ENCODE data around the gene MORC3. TPM values are rescaled to one million over a fixed set of nuclear protein-coding genes. Genes with fewer than 3 reads are reported as not detected.
"Not testable (repeated sequence)": the region's sequence is repeated elsewhere in the genome, so short reads cannot be mapped to it uniquely, and the experiment has no call there.

The MORC3 gene, protein sequence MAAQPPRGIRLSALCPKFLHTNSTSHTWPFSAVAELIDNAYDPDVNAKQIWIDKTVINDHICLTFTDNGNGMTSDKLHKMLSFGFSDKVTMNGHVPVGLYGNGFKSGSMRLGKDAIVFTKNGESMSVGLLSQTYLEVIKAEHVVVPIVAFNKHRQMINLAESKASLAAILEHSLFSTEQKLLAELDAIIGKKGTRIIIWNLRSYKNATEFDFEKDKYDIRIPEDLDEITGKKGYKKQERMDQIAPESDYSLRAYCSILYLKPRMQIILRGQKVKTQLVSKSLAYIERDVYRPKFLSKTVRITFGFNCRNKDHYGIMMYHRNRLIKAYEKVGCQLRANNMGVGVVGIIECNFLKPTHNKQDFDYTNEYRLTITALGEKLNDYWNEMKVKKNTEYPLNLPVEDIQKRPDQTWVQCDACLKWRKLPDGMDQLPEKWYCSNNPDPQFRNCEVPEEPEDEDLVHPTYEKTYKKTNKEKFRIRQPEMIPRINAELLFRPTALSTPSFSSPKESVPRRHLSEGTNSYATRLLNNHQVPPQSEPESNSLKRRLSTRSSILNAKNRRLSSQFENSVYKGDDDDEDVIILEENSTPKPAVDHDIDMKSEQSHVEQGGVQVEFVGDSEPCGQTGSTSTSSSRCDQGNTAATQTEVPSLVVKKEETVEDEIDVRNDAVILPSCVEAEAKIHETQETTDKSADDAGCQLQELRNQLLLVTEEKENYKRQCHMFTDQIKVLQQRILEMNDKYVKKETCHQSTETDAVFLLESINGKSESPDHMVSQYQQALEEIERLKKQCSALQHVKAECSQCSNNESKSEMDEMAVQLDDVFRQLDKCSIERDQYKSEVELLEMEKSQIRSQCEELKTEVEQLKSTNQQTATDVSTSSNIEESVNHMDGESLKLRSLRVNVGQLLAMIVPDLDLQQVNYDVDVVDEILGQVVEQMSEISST
- total RNA-seq (2021; ENCODE audit: unreplicated experiment) (19.8 TPM), Bru-seq, nascent RNA (percentile 80 among the genes with signal in this experiment), BruChase-seq, experiment 1, labeled RNA remaining after a 6-hour chase (percentile 77 among the genes with signal in this experiment), BruChase-seq, experiment 2, labeled RNA remaining after a 2-hour chase (percentile 81 among the genes with signal in this experiment)
- polyA plus RNA-seq (2012), result 9.4 and 12.0 TPM in 2 replicates
- long read RNA-seq, full-length matches to known transcripts, result 14 of 22 reads
- long read RNA-seq, partial matches to known transcripts, result 2 of 22 reads
- long read RNA-seq, other reads (novel, unspliced or antisense), result 6 of 22 reads

DNA sequence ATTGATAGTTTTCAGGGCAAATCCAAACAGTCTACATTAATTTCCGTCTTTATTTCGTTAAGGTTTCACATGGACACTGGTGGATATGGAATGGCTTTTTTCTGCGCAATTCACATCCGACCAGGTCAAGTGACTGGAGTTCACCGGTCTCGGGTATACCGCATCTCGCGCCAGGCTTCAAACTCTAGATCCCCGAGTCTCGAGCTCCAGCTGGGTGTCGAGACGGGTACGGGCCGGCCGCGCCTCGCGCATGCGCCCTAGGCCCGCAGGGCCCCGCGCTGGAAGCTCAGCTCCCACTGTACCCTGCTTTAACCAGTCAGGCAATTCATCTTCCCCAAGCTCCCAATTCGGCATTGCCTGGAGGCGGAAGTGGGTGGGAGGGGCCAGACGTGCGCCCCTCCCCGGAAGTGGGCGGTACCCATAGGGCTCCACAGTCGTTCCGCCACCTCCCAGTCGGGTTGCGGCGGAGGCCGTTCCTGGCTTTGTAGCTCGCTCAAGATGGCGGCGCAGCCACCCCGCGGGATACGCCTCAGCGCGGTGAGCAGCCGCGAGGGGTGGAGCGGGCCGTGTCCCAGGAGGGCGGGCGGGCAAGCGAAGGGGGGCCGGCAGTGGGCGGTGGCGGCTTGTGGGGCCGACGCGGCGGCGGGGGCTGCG is at the start of gene MORC3:
MORC3 (plus strand) TSS at position 431 of the 654 bp plus-strand sequence; CDS start at position 499, 68 bp downstream.
- Histone ChIP-seq H3K27me3 (ENCODE audit: insufficient read depth, low read length) (no peaks in the 10 kb centered on the region), H3K9me3 (ENCODE audit: control insufficient read depth in 1 of 2, insufficient read depth in 1 of 2, low read depth in 1 of 2, low read length in 2 of 2) (no peaks in the 10 kb centered on the region), H3K36me3 (ENCODE audit: control insufficient read depth in 1 of 2, insufficient read depth in 2 of 2, low read length in 2 of 2) (no peaks in the 10 kb centered on the region), H3K4me3 (replicated peaks in 1 of 2; ENCODE audit: low read depth in 1 of 2, low read length in 2 of 2) (peak within 1 kb of the TSS; percentile 77 to 89), H3K27ac (ENCODE audit: low read depth, low read length) (peak within 1 kb of the TSS; percentile 91), H3K4me2 (ENCODE audit: low read length) (peak within 1 kb of the TSS; percentile 94), H2AFZ (ENCODE audit: low read depth, low read length, poor library complexity, severe bottlenecking) (peak within 1 kb of the TSS; percentile 77), H3K4me1 (ENCODE audit: control insufficient read depth in 1 of 2, insufficient read depth in 2 of 2, low read length in 2 of 2) (peaks cover 15 to 28% of the 10 kb centered on the region in 2 experiments), H3K9ac (ENCODE audit: low read length) (peak within 1 kb of the TSS; percentile 82), H3K79me2 (ENCODE audit: insufficient read depth, low read length) (peaks cover 46% of the 10 kb centered on the region), H3K9me2 (ENCODE audit: insufficient read depth) (no peaks in the 10 kb centered on the region), H4K20me1 (ENCODE audit: insufficient read depth) (no peaks in the 10 kb centered on the region)
- intact Hi-C loops (cut with micrococcal nuclease), result no loop called here
- TF ChIP-seq POLR2A (IDR thresholded peaks at IDR 0.05; ENCODE audit: borderline replicate concordance, extremely low read depth, insufficient read depth, insufficient read length), result peak; percentile 77
- TF ChIP-seq YY1 (IDR thresholded peaks at IDR 0.05; ENCODE audit: extremely low read depth, insufficient replicate concordance, low read depth, low read length), result peak; percentile 90
- TF ChIP-seq EGR1 (IDR thresholded peaks at IDR 0.05; ENCODE audit: low read depth), result peak; percentile 30; the same call in 1 of the 2 replicates
- no peak for TF ChIP-seq RAD21 (IDR thresholded peaks at IDR 0.05; ENCODE audit: low read depth)
- TF ChIP-seq CBX3 (IDR thresholded peaks at IDR 0.05; ENCODE audit: low read depth), result 0 out of 2 replicates have a peak, but pooled peaks have one; percentile 4
- TF ChIP-seq, protein P1, sequence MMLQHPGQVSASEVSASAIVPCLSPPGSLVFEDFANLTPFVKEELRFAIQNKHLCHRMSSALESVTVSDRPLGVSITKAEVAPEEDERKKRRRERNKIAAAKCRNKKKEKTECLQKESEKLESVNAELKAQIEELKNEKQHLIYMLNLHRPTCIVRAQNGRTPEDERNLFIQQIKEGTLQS (IDR thresholded peaks at IDR 0.05), result no peak
- TF ChIP-seq SP1 (IDR thresholded peaks at IDR 0.05; ENCODE audit: low read depth), result peak; percentile 83
- peak; percentile 78 for TF ChIP-seq SIN3A (IDR thresholded peaks at IDR 0.05; ENCODE audit: low read depth)
- peak; percentile 73 for TF ChIP-seq TCF7L2 (IDR thresholded peaks at IDR 0.05; ENCODE audit: borderline replicate concordance, extremely low read depth, insufficient read depth, insufficient read length)
- peak; percentile 89 for TF ChIP-seq POLR2AphosphoS5 (IDR thresholded peaks at IDR 0.05; ENCODE audit: low read depth, low read length)
- peak; percentile 90 for TF ChIP-seq SRF (IDR thresholded peaks at IDR 0.05; ENCODE audit: low read depth)
- no peak for TF ChIP-seq JUND (IDR thresholded peaks at IDR 0.05)
- peak; percentile 81 for TF ChIP-seq ELF1 (IDR thresholded peaks at IDR 0.05; ENCODE audit: borderline replicate concordance, low read depth)
- TF ChIP-seq, protein P2, sequence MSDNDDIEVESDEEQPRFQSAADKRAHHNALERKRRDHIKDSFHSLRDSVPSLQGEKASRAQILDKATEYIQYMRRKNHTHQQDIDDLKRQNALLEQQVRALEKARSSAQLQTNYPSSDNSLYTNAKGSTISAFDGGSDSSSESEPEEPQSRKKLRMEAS (IDR thresholded peaks at IDR 0.05), result peak; percentile 86
- BruUV-seq (replicated peaks), result no TSS peak
- ChIA-PET RAD21 (ENCODE audit: low non-redundant PET in 1 of 2, low total read pairs in 2 of 2, uncharacterized antibody in 2 of 2, unreplicated experiment in 2 of 2) (interaction anchor here in 1 of 2 experiments (0.6 to 0.7 kb wide), 2 partner anchors 181 to 1972 kb away, joined by 3 to 5 read pairs; no protein-coding TSS in a partner anchor), CTCF (interaction anchor here (1.2 to 1.8 kb wide), 3 partner anchors 10 to 168 kb away, joined by 6 to 9 read pairs (median 7); no protein-coding TSS in a partner anchor), POLR2A (interaction anchor here (0.7 to 1.7 kb wide), 11 partner anchors 9 to 179 kb away, joined by 3 to 8 read pairs (median 4); no protein-coding TSS in a partner anchor)
- peak; percentile 92 for ATAC-seq
- DNase-seq (ENCODE audit: low read depth, low spot score), result peak; percentile 96

DNA sequence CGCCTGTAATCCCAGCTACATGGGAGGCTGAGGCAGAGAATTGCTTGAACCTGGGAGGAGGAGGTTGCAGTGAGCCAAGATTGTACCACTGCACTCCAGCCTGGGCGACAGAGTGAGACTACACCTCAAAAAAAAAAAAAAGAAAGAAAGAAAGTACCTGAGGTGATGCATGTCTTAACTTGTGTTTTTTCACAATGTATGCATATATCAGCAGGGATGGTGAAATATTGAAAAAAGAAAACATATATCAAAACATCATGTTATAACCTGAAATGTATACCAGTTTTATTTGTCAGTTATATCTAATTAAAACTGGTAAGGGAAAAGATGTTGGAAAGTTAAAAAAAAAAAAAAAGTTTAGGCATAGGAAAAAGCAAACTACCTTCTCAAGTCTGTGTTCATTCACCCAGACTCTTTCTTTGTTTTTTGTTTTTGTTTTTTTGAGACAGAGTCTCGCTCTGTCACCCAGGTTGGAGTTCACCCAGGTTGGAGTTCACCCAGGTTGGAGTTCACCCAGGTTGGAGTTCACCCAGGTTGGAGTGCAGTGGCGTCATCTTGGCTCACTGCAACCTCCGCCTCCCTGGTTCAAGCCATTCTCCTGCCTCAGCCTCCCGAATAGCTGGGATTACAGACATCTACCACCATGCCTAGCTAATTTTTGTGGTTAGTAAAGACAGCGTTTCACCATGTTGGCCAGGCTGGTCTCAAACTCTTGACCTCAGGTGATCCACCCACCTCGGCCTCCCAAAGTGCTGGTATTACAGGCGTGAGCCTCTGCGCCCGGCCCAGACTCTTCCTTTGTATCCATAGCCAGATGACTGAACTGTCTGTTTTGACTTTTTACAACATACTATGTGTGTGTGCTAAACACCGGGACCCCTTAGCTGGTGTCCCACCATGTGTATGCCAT is 49.0 kb upstream of the MORC3 start:
- BruUV-seq (replicated peaks); H3K9me3 ChIP-seq (ENCODE audit: control insufficient read depth in 1 of 2, insufficient read depth in 1 of 2, low read depth in 1 of 2, low read length in 2 of 2); H3K36me3 ChIP-seq (ENCODE audit: control insufficient read depth in 1 of 2, insufficient read depth in 2 of 2, low read length in 2 of 2); RAD21 ChIA-PET (ENCODE audit: low non-redundant PET in 1 of 2, low total read pairs in 2 of 2, uncharacterized antibody in 2 of 2, unreplicated experiment in 2 of 2); H3K4me1 ChIP-seq (ENCODE audit: control insufficient read depth in 1 of 2, insufficient read depth in 2 of 2, low read length in 2 of 2); H4K20me1 ChIP-seq (ENCODE audit: insufficient read depth); H3K27ac ChIP-seq (ENCODE audit: low read depth, low read length); H3K79me2 ChIP-seq (ENCODE audit: insufficient read depth, low read length); H3K9ac ChIP-seq (ENCODE audit: low read length); CTCF ChIA-PET; H3K27me3 ChIP-seq (ENCODE audit: insufficient read depth, low read length); H3K4me2 ChIP-seq (ENCODE audit: low read length); H3K9me2 ChIP-seq (ENCODE audit: insufficient read depth); ATAC-seq; H2AFZ ChIP-seq (ENCODE audit: low read depth, low read length, poor library complexity, severe bottlenecking); POLR2A ChIA-PET; intact Hi-C loops (cut with micrococcal nuclease); DNase-seq (ENCODE audit: low read depth, low spot score); H3K4me3 ChIP-seq (replicated peaks in 1 of 2; ENCODE audit: low read depth in 1 of 2, low read length in 2 of 2): not testable (repeated sequence)

Measured in HCT116 (cell line).